Measurements from ENCODE around the gene CINP. TPM values are rescaled to one million over a fixed set of nuclear protein-coding genes. Genes with fewer than 3 reads are reported as not detected.

Gene CINP
- total and polyA plus RNA-seq, 9 of the 15 experiments (the other 6 are each of a cell fraction or from before 2014, with no cell fraction given), result 36.3 to 63.2 (median 43.7) TPM

DNA sequence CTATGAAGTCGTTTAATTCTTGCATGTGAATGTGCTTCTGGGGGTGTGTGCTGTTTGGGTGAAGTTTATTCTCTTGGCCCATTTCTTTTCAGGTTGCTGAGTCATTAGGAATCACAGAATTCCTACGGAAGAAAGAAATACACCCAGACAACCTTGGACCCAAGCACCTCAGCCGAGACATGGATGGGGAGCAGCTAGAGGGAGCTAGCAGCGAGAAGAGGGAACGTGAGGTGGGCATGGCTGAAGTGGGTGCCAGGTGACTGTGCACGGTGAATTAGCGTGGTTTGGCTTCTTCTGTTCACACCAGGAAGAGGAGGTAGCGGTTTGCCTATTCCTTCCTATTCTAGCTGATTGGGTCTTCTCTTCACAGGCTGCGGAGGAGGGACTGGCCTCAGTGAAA lies 24.0 kb downstream of the CINP start:
- BruUV-seq (replicated peaks), result no TSS peak
- no peak for FAIRE-seq
- H2AFZ ChIP-seq (ENCODE audit: low read depth, low read length), result no peak overlapping the region
- H3K9me1 ChIP-seq (ENCODE audit: control insufficient read depth, insufficient read depth, low read length), result no peaks in the 10 kb centered on the region
- no peaks in the 10 kb centered on the region; a peak in 1 of 5 replicates for H3K4me1 ChIP-seq (replicated peaks in 1 of 2; ENCODE audit: control insufficient read depth in 2 of 2, insufficient read depth in 2 of 2, low read length in 2 of 2)
- no peak overlapping the region for H3K4me2 ChIP-seq (ENCODE audit: insufficient read depth, low read length)
- no peaks in the 10 kb centered on the region for H3K27me3 ChIP-seq (ENCODE audit: control insufficient read depth in 2 of 2, insufficient read depth in 2 of 2, low read length in 2 of 2)
- in situ Hi-C loops (cut with MboI) (no loop called here), intact Hi-C loops (cut with micrococcal nuclease) (no loop called here)
- POLR2A ChIA-PET, result no interaction called here
- H3K4me3 ChIP-seq, result no peak overlapping the region
- H3K9ac ChIP-seq (ENCODE audit: insufficient read depth in 1 of 2, low read depth in 2 of 2, low read length in 2 of 2), result no peak overlapping the region
- peaks cover 21% of the 10 kb centered on the region; the same call in 1 of the 3 replicates for H3K36me3 ChIP-seq (ENCODE audit: control insufficient read depth, insufficient read depth, low read length)
- ATAC-seq, result no peak
- H3K79me2 ChIP-seq (ENCODE audit: control insufficient read depth, insufficient read depth, low read length), result no peaks in the 10 kb centered on the region
- CTCF ChIA-PET (ENCODE audit: low intra/inter-chr PET ratio), result no interaction called here
- no peak for DNase-seq (ENCODE audit: extremely low read depth in 1 of 4, low spot score in 3 of 4)
- no peaks in the 10 kb centered on the region for H3K9me3 ChIP-seq (replicated peaks; ENCODE audit: control insufficient read depth, insufficient read depth, low read depth, low read length)
- no peak for TF ChIP-seq HCFC1 (IDR thresholded peaks at IDR 0.05; ENCODE audit: low read depth, low read length)
- TF ChIP-seq XRCC4 (IDR thresholded peaks at IDR 0.05; ENCODE audit: extremely low read depth, insufficient read depth, insufficient read length), result no peak
- TF ChIP-seq RAD51 (IDR thresholded peaks at IDR 0.05; ENCODE audit: borderline replicate concordance, low read depth), result no peak
- TF ChIP-seq ASH1L (IDR thresholded peaks at IDR 0.05; ENCODE audit: borderline replicate concordance, low read depth, partially characterized antibody), result no peak
- no peak for TF ChIP-seq TEAD4 (IDR thresholded peaks at IDR 0.05; ENCODE audit: low read length)
- no peak for TF ChIP-seq TEAD4 (CRISPR knock-in tag; IDR thresholded peaks at IDR 0.05; ENCODE audit: borderline replicate concordance)
- no peak for TF ChIP-seq GABPB2 (CRISPR knock-in tag; conservative IDR thresholded peaks at IDR 0.05)
- no peak for TF ChIP-seq KDM5B (IDR thresholded peaks at IDR 0.05; ENCODE audit: insufficient replicate concordance, low read depth, low read length)
- TF ChIP-seq NEUROD1 (IDR thresholded peaks at IDR 0.05; ENCODE audit: borderline replicate concordance, low read depth, low read length, partially characterized antibody), result no peak
- TF ChIP-seq ZNF184 (CRISPR knock-in tag; IDR thresholded peaks at IDR 0.05), result no peak
- TF ChIP-seq GTF2E2 (tag; IDR thresholded peaks at IDR 0.05), result no peak
- no peak for TF ChIP-seq ZNF609 (CRISPR knock-in tag; IDR thresholded peaks at IDR 0.05; ENCODE audit: borderline replicate concordance)
- no peak for TF ChIP-seq SRSF1 (IDR thresholded peaks at IDR 0.05; ENCODE audit: low read depth, low read length)
- TF ChIP-seq TCF7L2 (IDR thresholded peaks at IDR 0.05; ENCODE audit: low read depth, low read length), result no peak
- TF ChIP-seq SP2 (IDR thresholded peaks at IDR 0.05; ENCODE audit: extremely low read depth, low read depth, low read length, poor library complexity, severe bottlenecking), result no peak
- H3K27ac ChIP-seq (ENCODE audit: extremely low read depth, low read depth, low read length), result no peak overlapping the region
- no peaks in the 10 kb centered on the region for H4K20me1 ChIP-seq (replicated peaks; ENCODE audit: control insufficient read depth, insufficient read depth, low read length)
- WGBS (ENCODE audit: insufficient coverage, low coverage, missing lambda C conversion rate), result 85% methylated on average over 9 of the region's 9 CpGs
